ENCODE data around the gene KLRC4.

DNA sequence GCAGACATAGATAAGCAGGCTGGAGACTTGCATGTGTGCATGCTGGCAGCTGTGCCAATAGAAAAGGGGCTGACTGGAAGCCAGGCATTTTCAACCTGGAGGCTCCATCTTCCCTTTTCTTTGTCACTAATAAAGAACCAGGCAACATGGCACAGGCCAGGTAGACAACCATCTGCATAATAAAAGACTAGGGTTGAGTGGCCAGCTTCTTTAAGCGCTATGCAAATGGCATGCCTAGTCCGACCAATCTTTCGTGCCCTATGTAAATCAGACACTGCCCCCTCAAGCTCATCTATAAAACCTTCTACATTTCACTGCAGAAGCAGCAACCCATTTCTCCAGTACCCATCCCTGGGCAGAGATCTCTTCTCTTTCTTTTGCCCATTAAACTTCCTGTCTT, 48.2 kb upstream of the KLRC4 start:
- TF ChIP-seq, protein P1, sequence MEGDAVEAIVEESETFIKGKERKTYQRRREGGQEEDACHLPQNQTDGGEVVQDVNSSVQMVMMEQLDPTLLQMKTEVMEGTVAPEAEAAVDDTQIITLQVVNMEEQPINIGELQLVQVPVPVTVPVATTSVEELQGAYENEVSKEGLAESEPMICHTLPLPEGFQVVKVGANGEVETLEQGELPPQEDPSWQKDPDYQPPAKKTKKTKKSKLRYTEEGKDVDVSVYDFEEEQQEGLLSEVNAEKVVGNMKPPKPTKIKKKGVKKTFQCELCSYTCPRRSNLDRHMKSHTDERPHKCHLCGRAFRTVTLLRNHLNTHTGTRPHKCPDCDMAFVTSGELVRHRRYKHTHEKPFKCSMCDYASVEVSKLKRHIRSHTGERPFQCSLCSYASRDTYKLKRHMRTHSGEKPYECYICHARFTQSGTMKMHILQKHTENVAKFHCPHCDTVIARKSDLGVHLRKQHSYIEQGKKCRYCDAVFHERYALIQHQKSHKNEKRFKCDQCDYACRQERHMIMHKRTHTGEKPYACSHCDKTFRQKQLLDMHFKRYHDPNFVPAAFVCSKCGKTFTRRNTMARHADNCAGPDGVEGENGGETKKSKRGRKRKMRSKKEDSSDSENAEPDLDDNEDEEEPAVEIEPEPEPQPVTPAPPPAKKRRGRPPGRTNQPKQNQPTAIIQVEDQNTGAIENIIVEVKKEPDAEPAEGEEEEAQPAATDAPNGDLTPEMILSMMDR (IDR thresholded peaks at IDR 0.05) = no peak
- no peak for TF ChIP-seq NRF1 (IDR thresholded peaks at IDR 0.05; ENCODE audit: low read depth, low read length)
- no peak for TF ChIP-seq TCF12 (IDR thresholded peaks at IDR 0.05)
- TF ChIP-seq RXRA (IDR thresholded peaks at IDR 0.05; ENCODE audit: borderline replicate concordance, low read depth) = no peak
- no peak for TF ChIP-seq RFX5 (IDR thresholded peaks at IDR 0.05; ENCODE audit: low read length)
- TF ChIP-seq EP300 (IDR thresholded peaks at IDR 0.05; ENCODE audit: borderline replicate concordance in 1 of 2, low read depth in 1 of 2, low read length in 1 of 2) = no peak
- no peak for TF ChIP-seq EZH2phosphoT487 (IDR thresholded peaks at IDR 0.05; ENCODE audit: borderline replicate concordance, low read depth)
- no peak for TF ChIP-seq POLR2AphosphoS5 (IDR thresholded peaks at IDR 0.05; ENCODE audit: low read depth, low read length)
- no peak for TF ChIP-seq TAF1 (IDR thresholded peaks at IDR 0.05; ENCODE audit: borderline replicate concordance, low read depth, low read length)
- no peak for TF ChIP-seq SMC3 (IDR thresholded peaks at IDR 0.05; ENCODE audit: low read depth, low read length)
- no peak for TF ChIP-seq ZBTB33 (IDR thresholded peaks at IDR 0.05; ENCODE audit: borderline replicate concordance, low read depth)
- no peak for TF ChIP-seq YY1 (IDR thresholded peaks at IDR 0.05; ENCODE audit: low read depth)
- TF ChIP-seq MXI1 (IDR thresholded peaks at IDR 0.05; ENCODE audit: low read depth, low read length) = no peak
- no peak for TF ChIP-seq ELF1 (IDR thresholded peaks at IDR 0.05)
